GM12892 (cell line): ENCODE measurements around the gene HCK.

Source experiments
- POLR2A ChIP-seq: IDR thresholded peaks from 2 replicates; pipeline ENCODE4 v1.6.1; 2011; ENCODE audit warnings: low read depth, low read length, control low read depth
- POLR2AphosphoS5 ChIP-seq: IDR thresholded peaks from 2 replicates; pipeline ENCODE4 v1.6.1; 2011; ENCODE audit warnings: low read depth, low read length, control low read depth
- TAF1 ChIP-seq: IDR thresholded peaks from 2 replicates; pipeline ENCODE4 v1.6.1; 2011; ENCODE audit warnings: low read depth, mild to moderate bottlenecking, control low read depth, low read length, borderline replicate concordance

- TF ChIP-seq POLR2AphosphoS5: no peak
- TF ChIP-seq POLR2A: no peak
- no peak for TF ChIP-seq TAF1
Measured at GRCh38 chr20:32070690-32071213, 18.7 kb downstream of the HCK start.
